ENCODE data around the gene ABCC11.

ABCC11 gene

GRCh38 chr16:48117217-48118105 lies 129.9 kb downstream of the ABCC11 start:
- intact Hi-C loops (cut with DNase I), result no loop called here
- DNase-seq, result peak in 39 of 42 donors; percentile 18 to 82 (median 53)

Measured in head of caudate nucleus (tissue), 42 donors.